H9 (cell line): ENCODE data around the gene MEGF8. TPM values are rescaled to one million over a fixed set of nuclear protein-coding genes. Genes with fewer than 3 reads are reported as not detected.

Experiments
- DNase-seq: peaks from one replicate; pipeline ENCODE4 v3.0.0-alpha.2; 2017
- H2AFZ ChIP-seq: one replicate; pipeline ENCODE4 v1.6.1; 2013; ENCODE audit warnings: mild to moderate bottlenecking, low read length, control low read depth, moderate library complexity
- H2AK5ac ChIP-seq: 2 replicates; pipeline ENCODE4 v1.6.1; 2013; ENCODE audit warnings: low read length, control low read depth, mixed read lengths; ENCODE audit not compliant: insufficient read length
- H2BK120ac ChIP-seq: one replicate; pipeline ENCODE4 v1.6.1; 2013; ENCODE audit warnings: low read depth, mild to moderate bottlenecking, low read length, control low read depth, inconsistent platforms; ENCODE audit not compliant: poor library complexity, severe bottlenecking
- H2BK12ac ChIP-seq: 2 replicates; pipeline ENCODE4 v1.6.1; 2013; ENCODE audit warnings: low read length, control low read depth, mixed read lengths, low read depth; ENCODE audit not compliant: insufficient read length
- H2BK15ac ChIP-seq: 2 replicates; pipeline ENCODE4 v1.6.1; 2013; ENCODE audit warnings: low read depth, low read length, control low read depth
- H2BK20ac ChIP-seq: one replicate; pipeline ENCODE4 v1.6.1; 2013; ENCODE audit warnings: low read depth, mild to moderate bottlenecking, low read length, control low read depth, inconsistent platforms; ENCODE audit not compliant: poor library complexity, severe bottlenecking
- H2BK5ac ChIP-seq: 2 replicates; pipeline ENCODE4 v1.6.1; 2013; ENCODE audit warnings: low read length, control low read depth, mixed read lengths; ENCODE audit not compliant: insufficient read length
- H3K14ac ChIP-seq: 2 replicates; pipeline ENCODE4 v1.6.1; 2013; ENCODE audit warnings: low read length, control low read depth; ENCODE audit not compliant: insufficient read depth
- H3K18ac ChIP-seq: 2 replicates; pipeline ENCODE4 v1.6.1; 2013; ENCODE audit warnings: low read depth, mild to moderate bottlenecking, mixed read lengths, low read length, control low read depth; ENCODE audit not compliant: insufficient read length
- H3K23ac ChIP-seq: 2 replicates; pipeline ENCODE4 v1.6.1; 2013; ENCODE audit warnings: low read length, control low read depth, mixed read lengths, low read depth; ENCODE audit not compliant: insufficient read length
- H3K23me2 ChIP-seq: 2 replicates; pipeline ENCODE4 v1.6.1; 2013; ENCODE audit warnings: low read depth, mild to moderate bottlenecking, mixed read lengths, low read length, control low read depth; ENCODE audit not compliant: insufficient read length, poor library complexity, severe bottlenecking
- H3K27ac ChIP-seq: 2 replicates; pipeline ENCODE4 v1.5.1; 2013; ENCODE audit warnings: low read length, control low read depth, mixed read lengths, low read depth; ENCODE audit not compliant: insufficient read length
- H3K27me3 ChIP-seq: 2 replicates; pipeline ENCODE4 v1.6.1; 2013; ENCODE audit warnings: low read length, control low read depth, inconsistent platforms; ENCODE audit not compliant: insufficient read depth
- H3K4ac ChIP-seq: 2 replicates; pipeline ENCODE4 v1.6.1; 2013; ENCODE audit warnings: low read depth, mild to moderate bottlenecking, control low read depth, inconsistent platforms, low read length, moderate library complexity
- H3K4me1 ChIP-seq: 2 replicates; pipeline ENCODE4 v1.6.1; 2013; ENCODE audit warnings: low read length, control low read depth, inconsistent platforms; ENCODE audit not compliant: insufficient read depth
- H3K4me2 ChIP-seq: 2 replicates; pipeline ENCODE4 v1.6.1; 2013; ENCODE audit warnings: low read length, control low read depth, mixed read lengths; ENCODE audit not compliant: insufficient read length, insufficient read depth
- H3K56ac ChIP-seq: 2 replicates; pipeline ENCODE4 v1.6.1; 2013; ENCODE audit warnings: low read depth, mild to moderate bottlenecking, mixed read lengths, low read length, control low read depth; ENCODE audit not compliant: insufficient read length
- H3K79me1 ChIP-seq: 2 replicates; pipeline ENCODE4 v1.6.1; 2013; ENCODE audit warnings: low read depth, mild to moderate bottlenecking, moderate library complexity, low read length, control low read depth, inconsistent platforms; ENCODE audit not compliant: insufficient read depth, poor library complexity, severe bottlenecking
- H3K79me2 ChIP-seq: 2 replicates; pipeline ENCODE4 v1.6.1; 2013; ENCODE audit warnings: low read length, control low read depth, inconsistent platforms; ENCODE audit not compliant: insufficient read depth
- H3K9ac ChIP-seq: 2 replicates; pipeline ENCODE4 v1.6.1; 2013; ENCODE audit warnings: low read length, control low read depth, mixed read lengths; ENCODE audit not compliant: insufficient read length; ENCODE audit errors: extremely low read depth
- H3K9me3 ChIP-seq: one replicate; pipeline ENCODE4 v1.6.1; 2013; ENCODE audit warnings: low read depth, low read length, inconsistent platforms; ENCODE audit not compliant: control insufficient read depth
- H3T11ph ChIP-seq: one replicate; pipeline ENCODE4 v1.6.1; 2013; ENCODE audit warnings: mild to moderate bottlenecking, low read length, control low read depth, inconsistent platforms
- H4K20me1 ChIP-seq: one replicate; pipeline ENCODE4 v1.6.1; 2013; ENCODE audit not compliant: control insufficient read depth, insufficient read length, insufficient read depth
- H4K5ac ChIP-seq: 2 replicates; pipeline ENCODE4 v1.6.1; 2013; ENCODE audit warnings: low read depth, mild to moderate bottlenecking, mixed read lengths, low read length, control low read depth; ENCODE audit not compliant: insufficient read length
- H4K8ac ChIP-seq: replicated peaks from 2 replicates; pipeline ENCODE4 v1.6.1; 2013; ENCODE audit warnings: low read length, control low read depth, mixed read lengths, low read depth; ENCODE audit not compliant: insufficient read length
- H4K91ac ChIP-seq: 2 replicates; pipeline ENCODE4 v1.6.1; 2013; ENCODE audit warnings: low read depth, mild to moderate bottlenecking, moderate library complexity, mixed read lengths, low read length, control low read depth; ENCODE audit not compliant: insufficient read length
- H3K27ac Mint-ChIP-seq, 3 experiments: 2 replicates in 2 of 3; 3 replicates in 1 of 3; pipeline ENCODE4 v1.8.0; 2020 to 2021; ENCODE audit warnings: mixed read lengths in 3 of 3, mild to moderate bottlenecking in 1 of 3, moderate library complexity in 1 of 3
- H3K27me3 Mint-ChIP-seq: 2 replicates; pipeline ENCODE4 v1.8.0; 2021; ENCODE audit warnings: low read depth, mild to moderate bottlenecking, moderate library complexity, mixed read lengths
- H3K36me3 Mint-ChIP-seq, 3 experiments: 2 replicates in 2 of 3; 3 replicates in 1 of 3; pipeline ENCODE4 v1.8.0; 2020 to 2021; ENCODE audit warnings: low read depth in 3 of 3, mixed read lengths in 3 of 3; ENCODE audit not compliant: insufficient read depth in 1 of 3
- H3K4me1 Mint-ChIP-seq, 2 experiments: 2 replicates each; pipeline ENCODE4 v1.8.0; 2020; ENCODE audit warnings: mixed read lengths in 2 of 2
- H3K4me3 Mint-ChIP-seq, 2 experiments: 2 replicates in 1 of 2; 3 replicates in 1 of 2; pipeline ENCODE4 v1.8.0; 2020 to 2021; ENCODE audit warnings: mild to moderate bottlenecking in 2 of 2, mixed read lengths in 2 of 2, moderate library complexity in 1 of 2
- H3K9me3 Mint-ChIP-seq, 2 experiments: 2 replicates in 1 of 2; 3 replicates in 1 of 2; pipeline ENCODE4 v1.8.0; 2020; ENCODE audit warnings: mild to moderate bottlenecking in 2 of 2, mixed read lengths in 2 of 2, moderate library complexity in 1 of 2
- WGBS: extraction: QIAGEN DNeasy Blood & Tissue Kit; methylation state at CpG from one replicate; pipeline ENCODE4 v1.1.7; 2013; ENCODE audit warnings: missing lambda C conversion rate, low lambda C conversion rate, mixed read lengths; ENCODE audit not compliant: insufficient read length; ENCODE audit errors: extremely low coverage; 5-methylcytosine and 5-hydroxymethylcytosine counted together
- total RNA-seq: library from RNA; stranded (reverse); gene quantifications from 2 replicates; pipeline ENCODE4 v1.2.1, GENCODE V29; 2021
- TF ChIP-seq, protein P1 (sequence below): fragments of 200-600 bp; sonication (generic); conservative IDR thresholded peaks from 3 replicates; pipeline ENCODE4 v1.8.0; 2021; ENCODE audit warnings: antibody characterized with exemption, mild to moderate bottlenecking

The MEGF8 gene
- total RNA-seq, 1 experiment from 2014 or later, result 28.4 TPM

DNA sequence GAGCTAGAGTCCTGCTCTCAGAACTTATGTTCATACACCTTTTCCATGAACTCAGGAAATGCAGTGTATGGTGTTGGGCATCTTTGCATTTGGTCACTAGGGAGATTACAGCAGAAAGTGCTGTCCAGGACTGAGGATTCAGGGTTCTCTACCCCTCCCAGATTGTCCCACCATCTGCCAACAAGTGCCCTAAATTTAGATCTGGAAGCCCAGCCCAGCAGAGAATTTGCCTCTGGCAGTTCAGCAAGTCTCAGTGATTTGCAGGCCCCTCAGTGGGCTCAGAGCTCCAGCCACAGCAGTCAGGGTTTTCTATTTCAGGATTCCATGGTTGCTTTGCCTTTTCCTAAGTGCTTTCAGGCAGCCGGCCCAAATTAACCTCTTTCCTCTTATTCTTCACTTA is 41.2 kb downstream of the MEGF8 start:
- no peak overlapping the region for H2BK5ac ChIP-seq
- no peaks in the 10 kb centered on the region for H4K20me1 ChIP-seq
- no peak overlapping the region for H3K14ac ChIP-seq
- Mint-ChIP-seq H3K27me3 (peaks cover 1% of the 10 kb centered on the region; the same call in 1 of the 2 replicates), H3K36me3 (peaks cover 37 to 41% (median 37%) of the 10 kb centered on the region in 3 experiments), H3K4me3 (no peak overlapping the region), H3K27ac (peak overlapping the region in 2 of 3 experiments; percentile 65 to 83; a peak in 2 of 7 replicates), H3K9me3 (peaks cover 8 to 9% of the 10 kb centered on the region in 2 experiments), H3K4me1 (peaks cover 38 to 55% of the 10 kb centered on the region in 2 experiments)
- WGBS, result no CpG with 5 or more reads among the region's 1 CpG
- no peak overlapping the region for H2AFZ ChIP-seq
- H3K79me1 ChIP-seq, result no peaks in the 10 kb centered on the region
- H3K27ac ChIP-seq, result no peak overlapping the region
- H3K9me3 ChIP-seq, result peaks cover 6% of the 10 kb centered on the region
- no peak overlapping the region for H2BK12ac ChIP-seq
- H2BK20ac ChIP-seq, result no peak overlapping the region
- H3K4me2 ChIP-seq, result no peak overlapping the region
- DNase-seq, result no peak
- H3K4me1 ChIP-seq, result peaks cover 5% of the 10 kb centered on the region; the same call in 1 of the 2 replicates
- no peak overlapping the region for H3K18ac ChIP-seq
- peaks cover 3% of the 10 kb centered on the region for H3K23me2 ChIP-seq
- no peak overlapping the region for H3K23ac ChIP-seq
- H4K5ac ChIP-seq, result no peak overlapping the region
- H2BK15ac ChIP-seq, result no peak overlapping the region
- no peak overlapping the region for H3K4ac ChIP-seq
- no peak overlapping the region for H2BK120ac ChIP-seq
- H4K8ac ChIP-seq, result no peak overlapping the region
- TF ChIP-seq, protein P1, sequence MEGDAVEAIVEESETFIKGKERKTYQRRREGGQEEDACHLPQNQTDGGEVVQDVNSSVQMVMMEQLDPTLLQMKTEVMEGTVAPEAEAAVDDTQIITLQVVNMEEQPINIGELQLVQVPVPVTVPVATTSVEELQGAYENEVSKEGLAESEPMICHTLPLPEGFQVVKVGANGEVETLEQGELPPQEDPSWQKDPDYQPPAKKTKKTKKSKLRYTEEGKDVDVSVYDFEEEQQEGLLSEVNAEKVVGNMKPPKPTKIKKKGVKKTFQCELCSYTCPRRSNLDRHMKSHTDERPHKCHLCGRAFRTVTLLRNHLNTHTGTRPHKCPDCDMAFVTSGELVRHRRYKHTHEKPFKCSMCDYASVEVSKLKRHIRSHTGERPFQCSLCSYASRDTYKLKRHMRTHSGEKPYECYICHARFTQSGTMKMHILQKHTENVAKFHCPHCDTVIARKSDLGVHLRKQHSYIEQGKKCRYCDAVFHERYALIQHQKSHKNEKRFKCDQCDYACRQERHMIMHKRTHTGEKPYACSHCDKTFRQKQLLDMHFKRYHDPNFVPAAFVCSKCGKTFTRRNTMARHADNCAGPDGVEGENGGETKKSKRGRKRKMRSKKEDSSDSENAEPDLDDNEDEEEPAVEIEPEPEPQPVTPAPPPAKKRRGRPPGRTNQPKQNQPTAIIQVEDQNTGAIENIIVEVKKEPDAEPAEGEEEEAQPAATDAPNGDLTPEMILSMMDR, result no peak
- no peaks in the 10 kb centered on the region for H3K27me3 ChIP-seq
- no peak overlapping the region for H3K9ac ChIP-seq
- no peaks in the 10 kb centered on the region for H3K79me2 ChIP-seq
- H4K91ac ChIP-seq, result no peak overlapping the region
- H2AK5ac ChIP-seq, result no peak overlapping the region
- H3K56ac ChIP-seq, result no peak overlapping the region
- H3T11ph ChIP-seq, result no peak overlapping the region
